Measurements from ENCODE around the gene CELF6. TPM values are rescaled to one million over a fixed set of nuclear protein-coding genes. Genes with fewer than 3 reads are reported as not detected.

CELF6 gene
- total RNA-seq, 6 donors from 2014 or later = 0.61 to 29.3 (median 3.4) TPM

DNA sequence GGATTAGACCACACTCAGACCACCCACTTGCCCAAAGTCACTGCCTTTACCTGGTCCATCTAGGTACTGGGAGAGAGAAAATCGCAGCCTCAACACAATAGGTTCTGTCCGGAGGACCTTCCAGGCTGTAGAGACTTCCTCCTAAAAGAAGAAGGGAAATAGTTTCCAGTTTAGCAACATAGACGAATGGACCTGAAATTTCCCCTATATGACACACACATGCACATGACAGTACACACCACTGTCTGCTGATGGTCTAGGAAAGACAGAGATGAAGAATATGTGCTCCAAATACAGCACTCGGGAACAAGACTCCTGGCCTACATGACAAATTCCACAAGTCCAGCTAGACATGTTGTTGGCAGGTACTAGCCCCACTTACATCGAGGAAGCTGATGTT lies 54.9 kb downstream of the CELF6 start:
- H3K9me3 ChIP-seq = no peaks in the 10 kb centered on the region
- peaks cover 61 to 87% (median 79%) of the 10 kb centered on the region in 4 donors for H3K36me3 ChIP-seq
- no peak for ATAC-seq (ENCODE audit: low FRiP score in 2 of 2)
- H3K27ac ChIP-seq = no peak overlapping the region
- no peaks in the 10 kb centered on the region for H3K27me3 ChIP-seq
- 85 to 90% methylated on average over 5 of the region's 5 CpGs for WGBS, 2 donors
- DNase-seq = no peak
- TF ChIP-seq, protein P1, sequence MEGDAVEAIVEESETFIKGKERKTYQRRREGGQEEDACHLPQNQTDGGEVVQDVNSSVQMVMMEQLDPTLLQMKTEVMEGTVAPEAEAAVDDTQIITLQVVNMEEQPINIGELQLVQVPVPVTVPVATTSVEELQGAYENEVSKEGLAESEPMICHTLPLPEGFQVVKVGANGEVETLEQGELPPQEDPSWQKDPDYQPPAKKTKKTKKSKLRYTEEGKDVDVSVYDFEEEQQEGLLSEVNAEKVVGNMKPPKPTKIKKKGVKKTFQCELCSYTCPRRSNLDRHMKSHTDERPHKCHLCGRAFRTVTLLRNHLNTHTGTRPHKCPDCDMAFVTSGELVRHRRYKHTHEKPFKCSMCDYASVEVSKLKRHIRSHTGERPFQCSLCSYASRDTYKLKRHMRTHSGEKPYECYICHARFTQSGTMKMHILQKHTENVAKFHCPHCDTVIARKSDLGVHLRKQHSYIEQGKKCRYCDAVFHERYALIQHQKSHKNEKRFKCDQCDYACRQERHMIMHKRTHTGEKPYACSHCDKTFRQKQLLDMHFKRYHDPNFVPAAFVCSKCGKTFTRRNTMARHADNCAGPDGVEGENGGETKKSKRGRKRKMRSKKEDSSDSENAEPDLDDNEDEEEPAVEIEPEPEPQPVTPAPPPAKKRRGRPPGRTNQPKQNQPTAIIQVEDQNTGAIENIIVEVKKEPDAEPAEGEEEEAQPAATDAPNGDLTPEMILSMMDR (IDR thresholded peaks at IDR 0.05) = no peak
- TF ChIP-seq EP300 (IDR thresholded peaks at IDR 0.05) (no peak), POLR2AphosphoS5 (IDR thresholded peaks at IDR 0.05) (no peak), POLR2A (IDR thresholded peaks at IDR 0.05) (no peak)
- no peaks in the 10 kb centered on the region for H3K4me1 ChIP-seq
- H3K4me3 ChIP-seq = no peak overlapping the region

DNA sequence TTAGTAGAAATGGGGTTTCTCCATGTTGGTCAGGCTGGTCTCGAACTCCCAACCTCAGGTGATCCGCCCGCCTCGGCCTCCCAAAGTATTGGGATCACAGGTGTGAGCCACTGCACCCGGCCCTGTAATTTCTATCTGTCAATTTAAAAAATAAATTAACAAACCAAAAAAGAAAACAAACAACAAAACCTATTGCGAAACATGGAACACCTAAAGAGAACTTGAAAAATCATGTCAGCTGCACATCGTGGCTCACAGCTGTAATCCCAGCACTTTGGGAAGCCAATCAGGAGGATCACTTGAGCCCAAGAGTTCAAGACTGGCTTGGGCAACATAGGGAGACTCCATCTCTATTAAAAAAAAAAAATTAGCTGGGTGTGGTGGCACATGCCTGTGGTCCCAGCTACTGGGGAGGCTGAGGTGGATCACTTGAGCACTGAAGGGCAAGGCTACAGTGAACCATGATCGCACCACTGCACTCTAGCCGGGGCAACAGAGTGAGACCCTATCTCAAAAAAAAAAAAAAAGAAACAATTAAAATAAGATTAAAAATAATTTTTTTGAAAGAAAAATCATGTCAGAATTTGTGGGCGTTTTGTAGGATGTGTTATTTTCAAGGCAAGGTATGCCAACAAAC lies 67.2 kb downstream of the CELF6 start:
- ATAC-seq (ENCODE audit: low FRiP score in 2 of 2) = no peak
- Histone ChIP-seq H3K4me3 (no peak overlapping the region), H3K36me3 (peaks cover 38 to 98% (median 86%) of the 10 kb centered on the region in 4 donors), H3K27me3 (no peaks in the 10 kb centered on the region), H3K9me3 (no peaks in the 10 kb centered on the region), H3K27ac (no peak overlapping the region), H3K4me1 (no peaks in the 10 kb centered on the region)
- TF ChIP-seq POLR2A (IDR thresholded peaks at IDR 0.05) (no peak), POLR2AphosphoS5 (IDR thresholded peaks at IDR 0.05) (no peak), EP300 (IDR thresholded peaks at IDR 0.05) (no peak)
- TF ChIP-seq, protein P1 (IDR thresholded peaks at IDR 0.05) = no peak
- WGBS, 2 donors = 92 to 98% methylated on average over 10 of the region's 10 CpGs
- DNase-seq = no peak

DNA sequence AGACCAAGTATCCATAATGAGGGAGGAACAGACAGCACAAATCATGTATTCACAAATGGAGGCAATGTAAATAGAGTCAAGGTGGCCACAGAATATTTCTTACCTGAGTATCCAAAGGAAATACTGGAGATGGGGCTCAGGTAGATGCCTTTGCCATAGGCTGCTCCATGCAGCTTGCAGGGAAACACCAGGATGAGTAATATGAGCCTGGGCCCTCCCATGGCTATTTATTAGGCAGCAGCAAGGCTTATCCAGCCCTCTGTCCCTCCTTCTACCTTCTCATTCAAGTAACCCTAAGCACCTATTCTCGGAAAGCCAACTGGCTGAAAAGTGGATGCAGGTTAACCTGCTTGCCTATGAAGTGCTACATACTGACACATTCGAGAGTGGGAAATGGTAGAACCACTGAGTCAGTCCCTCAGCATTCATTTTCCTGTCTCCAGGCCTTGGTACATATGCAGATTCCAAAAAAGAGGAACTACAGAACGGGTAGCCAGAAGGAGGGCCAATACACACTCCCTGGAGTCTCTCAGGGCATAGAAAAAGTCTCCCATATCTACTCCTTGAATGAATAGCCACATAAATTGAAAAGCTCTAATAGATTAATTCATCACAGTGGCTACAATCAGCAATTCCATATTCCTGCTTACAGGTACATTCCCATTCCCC lies 70.7 kb downstream of the CELF6 start:
- Histone ChIP-seq H3K27me3 (no peaks in the 10 kb centered on the region), H3K36me3 (peaks cover 15 to 88% (median 60%) of the 10 kb centered on the region in 4 donors), H3K27ac (no peak overlapping the region), H3K4me1 (no peaks in the 10 kb centered on the region), H3K9me3 (no peaks in the 10 kb centered on the region), H3K4me3 (no peak overlapping the region)
- 61 to 78% methylated on average over 3 of the region's 3 CpGs for WGBS, 2 donors
- DNase-seq = no peak
- ATAC-seq (ENCODE audit: low FRiP score in 2 of 2) = no peak
- no peak for TF ChIP-seq POLR2A (IDR thresholded peaks at IDR 0.05)
- no peak for TF ChIP-seq EP300 (IDR thresholded peaks at IDR 0.05)
- no peak for TF ChIP-seq POLR2AphosphoS5 (IDR thresholded peaks at IDR 0.05)
- TF ChIP-seq, protein P1 (IDR thresholded peaks at IDR 0.05) = no peak

DNA sequence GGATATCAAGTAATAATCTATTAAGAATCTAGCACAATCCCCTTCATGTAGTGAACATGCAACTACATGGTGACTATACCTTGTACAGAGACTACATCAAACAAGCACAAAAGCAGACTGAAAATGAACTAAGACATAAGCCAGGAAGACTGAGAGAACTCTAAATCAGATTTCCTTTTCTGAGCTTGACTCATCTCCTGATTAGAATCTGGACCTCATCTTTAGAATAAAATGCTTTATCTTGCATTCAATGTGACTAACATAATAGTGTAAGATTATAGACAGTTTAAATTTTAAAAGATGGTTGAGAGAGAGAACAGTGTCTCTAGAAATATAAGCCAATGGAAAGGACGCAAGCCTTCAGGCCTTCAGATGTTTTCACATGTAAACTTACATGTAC lies 71.4 kb downstream of the CELF6 start:
- Histone ChIP-seq H3K27ac (no peak overlapping the region), H3K27me3 (no peaks in the 10 kb centered on the region), H3K4me3 (no peak overlapping the region), H3K4me1 (no peaks in the 10 kb centered on the region), H3K9me3 (no peaks in the 10 kb centered on the region), H3K36me3 (peaks cover 8 to 88% (median 55%) of the 10 kb centered on the region in 4 donors)
- ATAC-seq (ENCODE audit: low FRiP score in 2 of 2) = no peak
- TF ChIP-seq POLR2AphosphoS5 (IDR thresholded peaks at IDR 0.05) (no peak), EP300 (IDR thresholded peaks at IDR 0.05) (no peak), POLR2A (IDR thresholded peaks at IDR 0.05) (no peak)
- TF ChIP-seq, protein P1 (IDR thresholded peaks at IDR 0.05) = no peak
- no peak for DNase-seq
- WGBS, 2 donors = 100% methylated on average over 1 of the region's 1 CpG
